Right kidney (tissue), 1 donor: ENCODE results near the gene NCBP3.

ENCODE experiments used
- DNase-seq: peaks from one replicate; pipeline ENCODE4 v3.0.0-alpha.2; 2016

Gene NCBP3

GRCh38 chr17:3754458-3755334 is 91.3 kb downstream of the NCBP3 start:
- DNase-seq: peak; percentile 77

GRCh38 chr17:3754066-3754457 is 92.0 kb downstream of the NCBP3 start:
- no peak for DNase-seq

GRCh38 chr17:3753624-3754023 is 92.4 kb downstream of the NCBP3 start:
- DNase-seq: no peak
